ENCODE data around the gene CCDC33.

The CCDC33 gene

DNA sequence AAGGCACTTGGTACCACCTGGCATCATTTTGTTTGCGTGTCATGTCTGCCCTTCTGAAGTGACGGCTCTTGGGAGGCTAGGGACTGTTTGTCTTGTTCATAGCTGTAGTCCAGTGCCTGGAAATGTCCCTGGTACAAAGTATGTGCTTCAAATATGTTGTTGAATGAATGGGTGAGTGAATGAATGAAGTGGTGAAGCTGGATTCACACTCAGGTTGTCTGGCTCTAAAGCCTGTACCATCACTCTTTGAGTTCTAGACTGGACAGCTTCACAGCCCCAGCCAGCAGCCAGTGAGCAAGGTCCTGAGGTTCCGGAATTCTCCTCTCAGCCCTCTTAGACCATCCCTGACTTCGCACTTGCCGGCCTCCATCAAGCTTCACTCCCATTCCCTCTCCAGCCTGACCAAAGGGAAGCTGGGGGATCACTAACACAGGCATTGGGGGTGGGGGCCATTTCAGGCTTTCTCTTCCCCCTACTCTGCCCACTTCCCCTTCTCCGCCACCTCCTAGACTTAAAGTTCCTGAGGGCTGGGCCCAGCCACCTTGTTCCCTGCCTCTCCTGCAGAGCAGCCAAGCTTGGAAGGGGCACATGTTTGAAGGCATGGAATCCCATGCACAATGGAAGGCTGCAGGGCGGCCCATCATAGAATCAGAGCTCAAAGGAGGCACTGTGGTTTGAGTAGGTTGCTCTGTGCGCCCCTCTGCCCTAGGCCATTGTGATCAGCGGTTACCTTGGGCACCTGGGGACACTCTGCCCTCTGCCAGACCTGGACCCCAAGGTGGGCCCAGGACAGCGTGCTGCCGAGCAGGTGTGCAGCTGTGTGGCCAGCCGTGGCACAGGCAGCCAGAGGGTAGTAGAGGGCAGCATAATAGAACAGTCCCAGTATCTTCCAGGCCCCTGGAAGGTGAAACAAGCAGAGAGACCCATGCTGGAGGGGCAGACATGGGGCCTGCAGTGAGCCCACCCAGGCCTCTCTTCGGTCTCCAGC is 41.3 kb upstream of the CCDC33 start:
- Histone ChIP-seq H3K27me3 (no peaks in the 10 kb centered on the region), H3K36me3 (no peaks in the 10 kb centered on the region), H3K4me1 (peaks cover 0 to 17% (median 9%) of the 10 kb centered on the region in 4 donors), H3K9me3 (no peaks in the 10 kb centered on the region), H3K4me3 (no peak overlapping the region), H3K27ac (no peak overlapping the region)
- intact Hi-C loops (cut with DNase I; ENCODE audit: low total_unique reads): no loop called here
- TF ChIP-seq, protein P1, sequence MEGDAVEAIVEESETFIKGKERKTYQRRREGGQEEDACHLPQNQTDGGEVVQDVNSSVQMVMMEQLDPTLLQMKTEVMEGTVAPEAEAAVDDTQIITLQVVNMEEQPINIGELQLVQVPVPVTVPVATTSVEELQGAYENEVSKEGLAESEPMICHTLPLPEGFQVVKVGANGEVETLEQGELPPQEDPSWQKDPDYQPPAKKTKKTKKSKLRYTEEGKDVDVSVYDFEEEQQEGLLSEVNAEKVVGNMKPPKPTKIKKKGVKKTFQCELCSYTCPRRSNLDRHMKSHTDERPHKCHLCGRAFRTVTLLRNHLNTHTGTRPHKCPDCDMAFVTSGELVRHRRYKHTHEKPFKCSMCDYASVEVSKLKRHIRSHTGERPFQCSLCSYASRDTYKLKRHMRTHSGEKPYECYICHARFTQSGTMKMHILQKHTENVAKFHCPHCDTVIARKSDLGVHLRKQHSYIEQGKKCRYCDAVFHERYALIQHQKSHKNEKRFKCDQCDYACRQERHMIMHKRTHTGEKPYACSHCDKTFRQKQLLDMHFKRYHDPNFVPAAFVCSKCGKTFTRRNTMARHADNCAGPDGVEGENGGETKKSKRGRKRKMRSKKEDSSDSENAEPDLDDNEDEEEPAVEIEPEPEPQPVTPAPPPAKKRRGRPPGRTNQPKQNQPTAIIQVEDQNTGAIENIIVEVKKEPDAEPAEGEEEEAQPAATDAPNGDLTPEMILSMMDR (IDR thresholded peaks at IDR 0.05): no peak
- DNase-seq: no peak

DNA sequence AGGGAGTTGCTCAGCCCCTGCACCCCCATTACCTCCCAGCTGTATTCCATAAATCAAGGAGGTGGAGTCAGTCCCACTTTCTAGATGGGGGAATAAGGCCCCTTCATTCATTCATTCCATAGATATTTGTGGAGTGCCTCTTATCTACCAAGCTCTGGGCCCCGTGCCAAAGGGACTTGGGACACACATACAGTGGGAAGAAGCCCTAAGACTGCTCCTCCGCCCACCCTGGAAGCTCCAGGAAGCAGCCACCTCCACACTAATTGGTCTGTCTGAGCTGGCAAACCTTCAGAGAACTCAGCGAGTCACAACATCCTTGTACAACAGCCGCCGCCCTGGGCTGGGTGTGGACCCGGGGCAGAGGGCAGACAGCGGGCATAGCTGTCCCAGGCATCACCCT is 40.0 kb upstream of the CCDC33 start:
- TF ChIP-seq, protein P1 (IDR thresholded peaks at IDR 0.05): no peak
- Histone ChIP-seq H3K27me3 (no peaks in the 10 kb centered on the region), H3K4me3 (no peak overlapping the region), H3K4me1 (peaks cover 0 to 30% (median 22%) of the 10 kb centered on the region in 4 donors), H3K36me3 (no peaks in the 10 kb centered on the region), H3K27ac (no peak overlapping the region), H3K9me3 (no peaks in the 10 kb centered on the region)
- intact Hi-C loops (cut with DNase I; ENCODE audit: low total_unique reads): no loop called here
- DNase-seq: peak in 1 of 2 donors; percentile 61

DNA sequence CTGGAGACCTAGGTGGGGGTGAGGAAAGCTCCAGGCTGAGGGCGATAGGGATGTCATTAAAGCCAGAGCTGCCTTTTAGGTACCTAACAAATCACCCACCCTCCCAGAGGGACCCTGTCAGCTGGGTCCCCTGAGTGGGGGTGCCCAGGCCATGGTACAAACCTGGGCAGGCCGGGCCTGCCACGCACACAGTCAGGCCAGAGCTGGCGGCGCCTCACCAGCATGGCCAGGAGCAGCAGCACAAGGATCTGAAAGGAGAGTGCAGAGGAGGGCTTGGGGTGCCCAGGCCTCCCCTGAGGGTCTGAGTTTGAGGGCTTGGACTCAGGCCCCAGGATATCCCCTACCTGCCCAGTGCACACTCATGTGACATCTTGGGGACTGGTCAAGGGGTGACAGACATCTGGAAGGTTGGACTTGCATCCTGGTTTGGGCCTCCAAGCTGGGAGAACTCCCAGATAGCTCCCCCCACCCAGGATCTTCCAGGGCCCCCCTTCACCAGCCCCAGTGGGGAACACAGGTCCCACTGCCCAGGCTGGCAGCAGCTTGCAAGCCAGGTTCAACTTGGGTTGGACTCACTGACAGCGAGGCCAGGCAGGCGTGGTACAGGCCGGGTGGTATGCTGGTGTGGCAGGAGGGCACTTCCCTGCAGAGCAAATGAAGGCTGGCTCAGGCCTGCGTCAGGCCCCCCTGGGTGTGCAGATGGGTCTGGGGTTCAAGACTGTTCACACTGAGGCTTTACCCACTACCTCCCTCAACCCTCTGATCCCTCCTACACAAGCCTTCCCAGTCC is 38.8 kb upstream of the CCDC33 start:
- DNase-seq: no peak

DNA sequence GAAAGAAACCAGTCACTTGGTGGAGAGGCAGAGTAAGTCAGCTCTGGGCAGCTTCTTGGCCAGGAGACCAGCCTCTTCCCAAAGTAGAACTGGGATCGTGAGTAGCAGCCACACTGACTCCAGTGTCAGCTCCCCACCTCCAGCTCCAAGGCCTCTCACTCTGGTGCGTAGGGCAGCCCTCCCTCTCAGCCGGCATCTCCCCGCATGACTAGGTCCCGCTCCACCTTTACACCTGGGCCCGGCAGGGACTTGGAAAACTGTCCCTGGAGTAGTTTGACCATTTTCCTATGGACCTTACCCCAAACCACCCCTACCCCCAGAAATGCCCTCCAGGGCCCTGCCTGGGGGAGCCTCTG is 36.9 kb upstream of the CCDC33 start:
- Histone ChIP-seq H3K36me3 (no peaks in the 10 kb centered on the region), H3K27ac (no peak overlapping the region), H3K4me1 (peaks cover 0 to 50% (median 40%) of the 10 kb centered on the region in 4 donors), H3K9me3 (no peaks in the 10 kb centered on the region), H3K27me3 (no peaks in the 10 kb centered on the region), H3K4me3 (no peak overlapping the region)
- DNase-seq: no peak
- intact Hi-C loops (cut with DNase I; ENCODE audit: low total_unique reads): no loop called here
- TF ChIP-seq, protein P1 (IDR thresholded peaks at IDR 0.05): no peak

More for the DNA sequence above, 38.8 kb upstream of the CCDC33 start:
- intact Hi-C loops (cut with DNase I; ENCODE audit: low total_unique reads): no loop called here
- TF ChIP-seq, protein P1 (IDR thresholded peaks at IDR 0.05): no peak
- Histone ChIP-seq H3K27ac (no peak overlapping the region), H3K27me3 (no peaks in the 10 kb centered on the region), H3K4me1 (peaks cover 0 to 40% (median 30%) of the 10 kb centered on the region in 4 donors), H3K4me3 (no peak overlapping the region), H3K36me3 (no peaks in the 10 kb centered on the region), H3K9me3 (no peaks in the 10 kb centered on the region)

DNA sequence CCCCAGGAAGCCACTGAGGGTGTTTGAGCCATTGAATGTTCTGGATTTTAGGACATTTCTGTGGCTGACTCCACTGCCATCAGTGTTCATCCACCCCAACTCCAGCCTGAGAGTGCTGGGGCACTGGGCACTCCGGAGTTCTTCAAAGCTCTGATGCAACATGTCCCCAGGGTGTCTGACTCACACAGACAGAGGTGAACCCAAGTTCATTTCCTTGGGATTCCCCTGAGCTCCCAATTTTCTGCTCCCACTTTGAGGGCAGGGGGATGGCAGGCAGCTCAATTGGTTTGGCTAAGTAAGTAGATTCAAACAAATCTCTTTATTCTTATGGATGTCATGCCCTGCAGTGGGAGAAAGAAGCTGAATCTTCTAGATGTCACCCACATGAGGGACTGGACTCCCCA is 35.7 kb upstream of the CCDC33 start:
- Histone ChIP-seq H3K4me1 (peaks cover 0 to 56% (median 47%) of the 10 kb centered on the region in 4 donors), H3K27me3 (no peaks in the 10 kb centered on the region), H3K9me3 (no peaks in the 10 kb centered on the region), H3K27ac (no peak overlapping the region), H3K4me3 (no peak overlapping the region), H3K36me3 (no peaks in the 10 kb centered on the region)
- intact Hi-C loops (cut with DNase I; ENCODE audit: low total_unique reads): no loop called here
- TF ChIP-seq, protein P1 (IDR thresholded peaks at IDR 0.05): no peak
- DNase-seq: peak; percentile 82 to 85

Data from tibial artery (tissue), 4 donors.